ENCODE data around the gene PRODH.
"Not testable (repeated sequence)": the region's sequence is repeated elsewhere in the genome, so short reads cannot be mapped to it uniquely, and the experiment has no call there.

The PRODH gene

DNA sequence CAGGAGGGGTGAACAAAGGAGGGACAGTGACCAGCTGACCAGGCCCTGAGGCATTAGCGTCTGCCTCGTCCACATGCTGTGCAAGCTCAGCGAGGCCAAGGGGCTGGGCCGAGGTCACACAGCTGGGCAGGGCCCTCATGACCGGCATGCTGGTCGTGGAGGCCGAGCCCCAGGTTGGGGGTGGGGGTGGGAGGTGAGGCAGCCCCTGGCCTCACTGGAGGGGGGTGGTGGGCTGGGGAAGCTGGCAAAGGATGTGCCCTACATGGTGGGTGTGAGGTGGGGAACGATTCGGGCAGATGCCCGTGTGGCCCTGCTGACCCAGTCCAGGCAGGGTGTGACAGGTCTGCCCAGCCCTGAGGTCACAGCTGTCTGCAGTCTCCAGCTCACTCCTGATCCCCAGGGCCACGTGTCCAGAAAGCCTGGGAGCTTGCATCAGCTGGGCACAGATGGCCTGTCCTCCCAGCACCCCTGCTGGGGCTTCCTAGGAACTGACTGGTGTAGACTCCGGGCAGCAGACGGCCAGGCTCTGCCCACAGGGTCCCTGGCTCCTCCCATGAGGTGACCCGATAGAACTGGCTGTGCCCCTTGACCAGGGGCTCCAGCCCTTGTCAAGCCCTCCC is 31.4 kb upstream of the PRODH start:
- DNase-seq = not testable (repeated sequence)

DNA sequence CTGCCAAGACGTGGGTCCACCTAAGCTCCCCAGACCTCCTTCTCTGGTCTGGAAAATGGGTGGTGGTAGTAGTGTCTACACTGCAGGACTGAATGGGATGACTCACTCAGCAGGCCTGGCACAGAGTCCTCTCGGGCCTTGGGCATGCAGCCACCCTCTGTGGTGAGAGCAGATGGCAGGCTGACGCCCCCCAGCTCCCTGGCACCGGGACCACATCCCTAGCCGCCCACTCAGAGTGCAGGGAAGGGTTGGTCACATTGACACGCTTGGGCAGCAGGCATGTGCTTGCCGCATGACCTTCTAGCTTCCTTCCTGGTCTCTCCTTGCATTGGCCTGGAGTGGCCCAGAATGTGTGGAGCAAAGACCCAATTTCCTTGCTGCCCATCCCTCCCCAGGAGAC is 30.7 kb upstream of the PRODH start:
- no peak for DNase-seq

DNA sequence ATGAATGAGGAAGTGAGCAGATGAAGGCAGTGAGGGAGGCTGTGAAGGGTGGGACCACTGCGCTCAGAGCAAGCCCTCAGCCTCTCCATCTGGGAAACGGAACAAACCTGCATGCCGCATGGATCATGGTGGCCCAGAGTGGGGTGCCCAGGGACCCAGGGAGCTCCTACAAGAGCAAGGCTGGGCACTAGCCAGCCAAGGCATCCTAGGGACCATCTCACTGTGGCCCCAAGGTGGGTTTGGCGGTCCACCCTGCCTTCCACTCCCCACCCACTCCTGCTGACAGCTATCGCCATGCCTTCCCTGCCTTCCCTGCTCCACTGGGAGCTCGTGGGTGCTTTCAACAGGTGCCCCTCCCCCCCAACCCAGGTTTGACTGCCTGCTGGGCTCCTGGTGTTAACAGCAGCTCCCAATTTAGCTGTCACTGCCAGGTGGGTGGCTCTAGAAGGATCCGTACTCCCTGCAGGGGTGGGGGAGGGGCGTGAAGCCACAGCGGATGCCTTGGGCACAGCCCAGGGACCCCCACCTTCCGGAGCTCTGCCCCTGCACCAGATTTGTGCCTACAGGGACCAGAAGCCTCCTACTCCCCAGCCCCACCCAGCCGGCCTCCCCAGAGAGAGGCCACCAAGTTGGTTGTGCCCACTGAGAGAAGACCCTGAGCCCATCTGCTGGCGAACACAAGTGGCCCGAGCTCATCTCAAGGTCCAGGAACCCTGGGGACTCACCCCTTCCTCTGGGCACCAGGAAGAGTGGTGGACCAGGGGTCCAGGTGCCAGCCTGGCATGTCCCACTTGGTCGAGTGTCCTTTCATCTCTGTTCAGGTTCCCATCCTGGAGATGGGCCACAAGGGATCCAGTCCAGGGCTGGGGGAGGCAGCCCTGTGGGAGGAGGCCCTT is 29.7 kb upstream of the PRODH start:
- DNase-seq = no peak

DNA sequence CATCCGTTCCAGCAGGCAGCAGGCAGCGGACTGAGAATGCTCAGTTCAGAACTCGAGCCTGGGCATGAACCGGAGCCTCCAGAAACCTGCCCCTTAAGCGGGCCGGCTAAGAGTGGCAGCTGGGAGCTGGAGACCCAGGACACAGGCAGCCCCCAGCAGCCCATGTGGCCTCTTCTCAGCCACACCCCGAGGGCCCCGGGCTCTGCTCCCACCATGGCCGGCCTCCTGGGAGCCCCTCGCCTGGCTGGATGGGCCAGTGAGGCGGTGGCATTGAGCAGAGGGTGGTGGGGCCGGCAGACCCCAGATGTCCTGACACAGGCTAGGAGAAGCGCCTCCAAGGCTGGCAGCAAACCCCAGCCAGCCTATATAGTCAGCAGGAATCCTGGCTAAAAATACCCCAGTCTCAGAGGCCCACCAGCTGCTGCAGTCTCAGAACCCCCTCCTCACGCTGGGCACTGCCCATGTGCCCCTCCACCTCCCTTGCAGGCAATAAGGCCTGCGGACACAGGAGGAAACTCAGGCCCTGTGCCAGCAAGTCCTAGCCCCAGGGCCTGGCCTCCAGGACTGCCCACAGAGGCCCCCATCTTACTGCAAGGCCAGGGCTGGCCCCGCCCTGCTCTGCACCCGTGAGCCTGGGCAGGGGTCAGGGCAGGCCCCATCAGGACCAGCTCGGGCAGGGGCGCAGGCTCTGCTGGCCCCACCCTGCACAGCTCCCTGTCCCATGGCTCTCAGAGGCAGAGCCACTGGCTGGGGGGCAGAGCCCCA is 28.6 kb upstream of the PRODH start:
- DNase-seq = not testable (repeated sequence)

DNA sequence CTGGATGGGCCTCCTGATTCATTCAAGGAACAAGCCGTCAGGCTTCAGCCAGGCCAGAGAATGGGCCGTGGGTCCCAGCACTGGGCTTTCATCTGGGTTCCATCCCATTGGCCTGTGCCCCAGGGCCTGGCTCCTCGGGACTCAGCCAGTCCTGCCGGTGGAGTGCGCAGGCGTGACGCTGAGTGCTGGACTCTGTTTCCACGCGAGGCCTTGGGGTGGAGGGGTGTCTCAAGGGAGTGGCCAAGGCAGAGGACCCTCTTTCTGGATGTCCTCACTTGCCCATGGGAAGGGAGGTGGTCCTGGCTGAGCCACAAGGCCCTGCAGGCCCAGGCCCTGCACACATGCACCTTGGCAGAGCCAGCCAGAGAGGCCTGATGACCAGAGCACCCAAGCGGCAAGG is 28.0 kb upstream of the PRODH start:
- DNase-seq = not testable (repeated sequence)

DNA sequence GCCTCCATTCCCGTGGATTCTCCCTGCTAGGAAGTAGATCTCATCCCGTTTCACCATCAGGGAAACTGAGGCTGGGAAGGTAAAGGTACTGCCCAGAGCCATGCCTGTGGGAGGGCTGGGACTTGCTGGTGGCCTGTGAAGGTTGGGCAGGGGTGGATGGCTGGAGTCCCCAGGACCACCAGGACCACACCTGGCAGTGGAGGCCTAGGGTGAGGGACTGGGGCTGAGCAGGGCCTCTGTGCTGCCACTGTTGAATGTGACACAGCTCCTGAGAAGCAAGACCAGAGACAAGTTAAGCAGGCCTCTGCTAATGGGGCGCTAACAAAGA is 26.2 kb upstream of the PRODH start:
- DNase-seq = no peak

DNA sequence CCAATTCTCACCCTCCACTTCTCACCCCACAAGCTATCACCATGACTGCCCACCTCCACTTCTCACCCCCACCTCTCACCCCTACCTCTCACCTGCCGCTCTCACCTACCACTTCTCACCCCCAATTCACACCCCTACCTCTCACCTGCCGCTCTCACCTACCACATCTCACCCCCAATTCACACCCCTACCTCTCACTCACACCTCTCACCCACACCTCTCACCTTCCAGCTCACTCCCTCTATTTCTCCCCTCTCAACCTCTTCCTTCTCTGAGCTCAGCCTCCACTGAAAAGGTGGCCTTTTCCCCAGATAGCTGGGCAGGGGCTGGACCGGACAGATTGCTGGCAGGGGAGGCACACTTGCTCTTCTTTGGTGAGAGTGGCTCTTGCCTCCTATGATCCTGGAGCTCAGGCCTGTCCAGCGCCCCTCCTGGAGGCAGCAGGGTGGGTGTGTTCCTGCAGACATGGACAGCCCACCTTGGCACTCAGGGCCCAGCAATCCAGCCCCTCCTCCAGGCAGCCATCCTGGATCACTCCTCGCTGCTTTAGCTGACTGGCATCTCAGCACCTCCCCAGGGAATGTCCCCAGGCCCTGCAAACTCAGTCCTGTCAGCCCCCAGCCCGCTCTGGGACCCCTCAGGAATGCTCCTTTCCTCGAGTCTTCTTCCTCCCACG is 25.7 kb upstream of the PRODH start:
- not testable (repeated sequence) for DNase-seq

DNA sequence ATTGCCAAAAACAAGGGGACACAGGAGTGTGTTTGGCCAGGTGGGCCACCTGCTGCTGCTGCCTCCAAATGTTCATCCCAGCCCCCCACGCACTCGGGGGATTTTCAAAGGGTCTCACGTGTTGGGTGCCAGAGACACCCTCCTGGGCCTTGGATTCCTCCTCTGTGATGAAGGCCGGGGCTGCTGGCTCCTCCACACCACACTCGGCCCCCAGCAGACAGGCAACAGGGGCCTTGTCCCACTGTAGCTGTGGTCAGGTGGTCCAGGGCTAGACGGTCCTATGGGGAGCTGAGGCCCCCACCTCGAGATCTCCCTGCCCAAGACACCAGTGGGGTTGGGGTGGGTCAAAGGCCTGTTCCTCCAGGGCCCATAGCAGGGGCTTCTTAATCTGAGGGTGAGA is 25.1 kb upstream of the PRODH start:
- DNase-seq = not testable (repeated sequence)

DNA sequence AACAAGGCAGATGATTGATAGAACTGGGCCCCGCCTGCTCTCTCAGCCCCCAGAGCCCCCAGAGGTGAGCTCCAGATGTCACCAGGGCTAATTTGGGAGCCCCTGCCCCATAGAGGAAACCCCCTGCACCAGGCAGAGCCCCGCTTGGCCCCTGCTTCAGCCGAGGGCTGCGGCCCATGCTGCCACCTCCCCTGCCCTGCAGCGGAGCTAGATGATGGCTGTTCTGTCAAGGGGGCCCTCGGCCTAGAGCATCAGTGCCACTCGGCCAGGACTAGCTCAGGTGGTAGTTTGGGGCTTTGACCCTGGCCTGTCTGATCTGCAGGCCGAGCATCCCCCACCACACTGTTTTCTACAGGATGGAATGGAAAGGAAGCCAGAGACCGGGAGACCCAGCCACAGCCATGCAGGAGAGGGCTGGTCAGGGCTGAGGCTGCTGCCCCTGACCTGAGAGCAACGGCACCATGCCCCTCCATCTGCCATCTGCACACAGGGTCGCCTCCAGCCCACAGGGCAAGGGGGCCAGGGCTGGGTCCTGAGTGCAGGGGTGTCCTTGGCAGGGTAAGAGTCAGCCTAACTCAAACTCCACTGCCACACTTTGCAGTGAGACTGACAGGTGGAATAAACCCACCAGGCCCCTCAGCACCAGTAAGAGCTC is 24.2 kb upstream of the PRODH start:
- DNase-seq = not testable (repeated sequence)

DNA sequence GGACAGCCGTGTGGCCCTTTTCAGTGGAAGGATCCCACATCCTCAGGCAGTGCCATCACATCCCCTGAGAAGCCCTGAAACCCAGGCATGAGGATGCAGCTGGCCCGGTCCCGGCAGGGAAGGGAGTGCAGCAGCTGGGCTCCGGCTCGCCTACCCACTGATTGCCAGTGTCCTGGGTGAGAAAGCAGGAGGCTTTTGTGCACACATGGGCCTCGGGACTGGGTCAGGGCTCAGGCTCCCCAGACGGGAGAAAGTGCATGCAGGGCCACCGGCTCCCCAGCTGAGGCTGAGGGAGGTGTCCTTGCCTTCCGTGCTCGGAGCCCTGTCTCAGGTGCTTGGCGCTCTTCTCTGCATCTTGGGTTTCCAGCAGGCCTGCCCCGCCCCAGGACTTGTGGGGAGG is 23.6 kb upstream of the PRODH start:
- DNase-seq = not testable (repeated sequence)

DNA sequence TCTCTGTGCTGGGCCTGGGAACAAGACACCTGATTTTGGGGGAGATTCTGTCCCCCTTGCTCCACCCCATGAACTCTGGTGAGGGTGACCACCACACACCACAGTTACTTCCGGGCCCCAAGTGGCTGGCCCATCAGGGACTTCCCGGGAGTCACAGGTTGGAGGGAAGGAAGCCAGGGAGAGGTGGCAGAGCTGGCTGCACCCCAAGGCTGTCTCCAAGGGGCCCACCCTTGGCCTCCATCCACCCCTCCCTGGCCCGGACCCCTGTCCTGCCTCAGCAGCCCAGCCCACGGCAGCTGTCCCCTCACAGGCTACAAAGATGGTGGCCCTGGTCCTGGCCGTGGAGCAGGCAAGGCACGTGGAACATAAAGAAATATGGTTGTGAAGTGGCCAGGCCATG is 23.2 kb upstream of the PRODH start:
- DNase-seq = not testable (repeated sequence)

DNA sequence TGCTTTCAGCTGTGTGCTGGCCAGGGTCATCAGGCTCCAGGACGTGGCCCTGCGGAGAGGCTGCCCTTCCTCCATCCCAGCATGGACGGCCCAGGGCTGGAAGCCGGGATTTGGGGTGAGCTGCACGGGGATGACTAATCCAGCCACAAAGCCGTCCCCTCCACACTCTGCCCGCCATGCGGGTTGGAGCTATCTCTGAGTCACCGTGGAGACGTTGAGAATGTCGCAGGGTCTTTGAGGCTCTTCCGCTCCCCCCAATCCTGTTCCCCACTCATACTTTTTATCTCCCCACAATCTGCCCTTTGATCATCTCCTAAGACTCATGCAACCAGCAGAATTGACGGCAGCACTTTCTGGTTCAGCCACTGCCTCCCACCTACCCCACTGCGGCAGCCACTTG is 22.6 kb upstream of the PRODH start:
- not testable (repeated sequence) for DNase-seq

DNA sequence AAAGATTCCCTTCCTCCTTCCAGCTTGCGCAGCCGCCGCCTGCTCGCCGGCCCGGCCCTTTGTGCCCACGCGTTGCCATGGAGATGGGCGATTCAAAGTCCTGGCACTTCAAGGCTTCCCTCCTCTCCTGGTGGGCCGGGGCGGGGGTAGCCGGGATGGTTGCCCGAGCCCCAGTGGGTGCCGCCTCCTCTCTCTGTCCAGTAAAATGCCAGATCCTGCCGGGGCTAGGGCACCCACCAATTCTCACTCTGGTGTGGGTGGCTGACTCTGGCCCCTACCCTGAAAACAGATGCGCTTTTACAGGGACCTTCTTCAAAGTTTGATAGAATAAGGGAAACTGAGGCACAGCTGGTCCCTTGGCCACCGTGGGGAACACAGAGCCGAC is 22.2 kb upstream of the PRODH start:
- not testable (repeated sequence) for DNase-seq

DNA sequence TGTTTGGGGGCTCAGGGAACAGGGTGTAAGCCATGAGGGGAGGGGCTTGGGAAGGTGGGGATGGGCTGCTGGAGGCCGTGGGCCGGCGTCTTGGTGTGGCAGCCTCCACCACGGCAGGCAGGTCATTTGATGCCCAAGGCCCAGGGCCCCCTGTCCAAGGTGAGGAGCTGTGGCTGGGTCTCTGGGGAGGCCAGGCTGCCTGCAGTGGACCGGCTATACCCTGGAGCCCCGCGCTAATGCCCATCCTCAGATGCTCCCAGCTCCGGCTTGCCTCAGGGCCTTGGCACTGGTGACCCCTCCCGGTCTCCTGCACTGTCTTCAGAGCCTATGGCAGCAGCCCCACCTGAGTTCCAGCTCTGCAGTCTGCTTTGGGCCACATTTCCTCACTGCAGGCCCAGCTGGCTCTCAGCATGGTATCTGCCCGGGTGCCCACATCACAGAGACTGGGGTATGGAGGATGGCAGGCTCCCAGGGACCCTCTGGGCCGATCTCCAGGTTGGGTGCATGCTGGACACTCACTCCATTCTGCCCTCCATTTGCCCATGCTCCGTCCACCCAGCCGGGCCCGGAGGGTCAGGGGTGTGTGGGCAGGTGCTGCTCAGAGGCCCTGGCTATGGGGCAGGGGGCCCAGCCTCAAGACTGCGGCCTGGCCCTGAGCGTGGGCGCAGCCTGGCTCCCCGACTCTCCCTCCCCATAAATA is 21.7 kb upstream of the PRODH start:
- not testable (repeated sequence) for DNase-seq

DNA sequence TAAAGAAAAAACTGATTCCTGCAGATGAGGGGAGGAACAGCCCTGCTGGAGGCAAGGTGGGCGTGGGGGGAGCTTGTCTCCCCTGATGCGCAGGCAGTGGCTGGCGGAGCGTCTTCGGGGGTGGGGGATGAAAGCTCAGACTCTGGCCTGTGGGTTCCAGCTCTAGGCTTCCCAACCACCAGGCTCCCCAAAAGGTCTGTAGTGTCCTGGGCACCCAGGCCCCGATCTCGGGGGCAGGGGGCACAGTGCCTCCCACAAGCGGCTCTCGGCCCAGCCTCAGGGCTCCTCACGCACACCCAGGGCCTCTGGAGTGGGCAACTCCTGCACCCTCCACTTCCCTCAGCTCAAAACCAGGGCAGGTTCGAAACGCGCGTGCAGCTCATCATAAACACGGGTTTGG is 20.9 kb upstream of the PRODH start:
- not testable (repeated sequence) for DNase-seq

DNA sequence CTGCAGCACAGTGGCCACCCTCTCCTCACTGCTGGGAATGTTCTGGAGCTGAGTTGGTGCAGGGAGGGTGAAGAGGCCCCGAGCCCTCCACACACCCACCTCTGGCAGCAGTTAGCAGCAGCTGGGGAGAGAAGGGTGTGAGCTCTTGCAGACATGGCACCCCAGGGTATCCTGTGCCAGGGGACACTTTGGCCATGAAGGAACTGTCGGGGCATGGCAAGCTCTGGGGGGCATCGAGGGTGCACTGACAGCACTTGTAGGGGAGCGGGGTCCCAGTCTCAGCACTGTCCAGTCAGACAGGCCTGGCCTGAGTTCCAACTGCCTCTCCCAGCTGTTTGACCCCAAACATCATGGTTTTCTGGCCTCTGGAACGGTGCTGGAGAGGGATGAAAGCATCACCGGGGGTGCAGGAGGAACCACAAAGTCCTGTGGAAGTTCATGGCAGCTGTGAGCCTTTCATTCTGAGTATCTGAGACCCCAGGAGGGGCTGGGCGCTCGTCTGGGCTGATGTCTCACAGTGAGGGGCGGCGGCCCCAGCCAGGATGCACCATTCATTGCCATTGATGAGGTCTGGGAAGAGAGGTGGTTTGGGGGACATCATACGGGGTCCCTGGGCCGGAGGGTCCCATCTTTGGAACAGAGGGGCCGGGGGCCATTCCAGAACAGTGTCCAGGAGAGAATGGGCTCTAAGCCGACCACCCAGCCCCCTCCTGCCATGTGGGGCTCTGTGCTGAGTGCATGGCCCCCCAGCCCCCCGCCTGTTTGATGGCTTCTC is 20.2 kb upstream of the PRODH start:
- not testable (repeated sequence) for DNase-seq

DNA sequence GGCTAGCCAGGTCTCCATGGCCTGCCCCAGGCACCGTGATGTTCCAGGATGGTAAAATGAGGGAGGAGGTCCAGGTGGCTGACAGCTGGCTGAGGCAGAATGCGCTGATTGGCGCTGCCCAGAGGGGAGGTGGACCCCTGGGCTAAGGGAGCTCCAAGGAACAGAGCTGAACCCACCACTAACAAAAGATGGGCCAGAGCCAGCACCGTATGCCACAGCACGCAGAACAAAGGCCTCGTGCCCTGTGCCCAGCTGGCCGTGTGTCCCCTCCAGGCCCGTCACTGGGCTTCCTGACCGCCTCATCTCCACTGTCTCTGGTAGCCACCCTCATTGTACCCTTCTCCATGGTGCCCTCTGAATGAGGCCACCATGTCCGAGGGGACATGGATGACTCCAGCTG is 19.6 kb upstream of the PRODH start:
- DNase-seq = no peak

DNA sequence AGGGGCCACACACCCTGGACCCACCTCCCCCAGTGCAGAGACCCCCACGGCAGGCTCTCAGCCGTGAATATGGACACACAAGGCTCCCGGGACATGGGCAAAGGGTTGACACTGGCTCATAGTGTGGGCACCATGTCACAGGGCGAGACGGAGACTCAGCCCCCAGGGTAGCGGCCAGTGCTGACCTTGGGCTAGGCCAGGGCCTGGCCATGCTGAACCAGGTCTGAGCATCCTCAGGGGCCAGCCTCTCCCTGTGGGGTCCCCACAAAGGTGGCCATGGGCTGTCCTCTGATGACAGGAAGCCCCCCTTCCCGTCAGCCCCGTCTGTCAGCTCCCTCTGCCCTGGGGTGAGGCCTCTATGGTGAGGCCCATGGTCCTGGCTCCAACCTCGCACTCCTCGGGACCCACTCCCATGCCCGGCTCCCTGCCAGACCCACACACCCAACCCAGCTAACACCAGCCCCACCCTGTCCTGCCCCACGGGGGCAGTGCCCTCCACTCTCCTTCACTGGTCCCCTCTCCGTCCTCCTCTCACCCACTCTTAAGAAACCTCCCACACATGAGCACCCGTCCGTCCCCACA is 19.0 kb upstream of the PRODH start:
- no peak for DNase-seq

DNA sequence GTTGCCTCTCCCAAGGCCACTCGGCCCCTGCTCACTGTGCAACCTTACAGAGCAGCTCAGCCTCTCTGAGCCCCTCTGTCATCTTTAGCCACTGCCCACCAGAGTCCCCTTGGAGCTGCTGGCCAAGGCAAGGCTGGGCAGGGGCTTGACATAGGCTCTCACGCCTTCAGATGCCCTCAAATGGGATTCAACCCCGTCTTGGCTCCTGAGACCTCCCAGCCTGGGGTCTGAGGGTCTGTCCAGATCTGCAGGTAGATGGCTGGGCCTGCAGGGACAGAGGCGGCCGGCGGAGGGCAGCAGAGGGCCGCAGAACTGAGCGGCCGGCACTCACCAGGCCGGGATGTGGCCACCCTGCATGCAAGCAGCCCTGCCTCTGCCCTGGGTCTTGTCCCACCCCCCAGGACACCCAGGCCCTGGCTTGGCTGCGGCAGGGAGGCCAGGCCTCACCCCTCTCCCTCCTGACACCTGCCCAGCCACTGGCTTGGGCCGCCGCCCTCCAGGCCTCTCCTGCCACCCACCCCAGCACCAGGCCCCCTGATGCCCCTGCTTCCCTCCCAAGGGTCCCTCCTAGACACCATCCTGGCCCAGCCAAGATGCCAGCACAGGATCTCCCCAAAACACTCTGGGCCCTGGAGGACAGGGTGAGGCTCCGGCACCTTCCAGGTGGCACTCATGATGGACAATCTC is 18.4 kb upstream of the PRODH start:
- DNase-seq = peak; percentile 54

DNA sequence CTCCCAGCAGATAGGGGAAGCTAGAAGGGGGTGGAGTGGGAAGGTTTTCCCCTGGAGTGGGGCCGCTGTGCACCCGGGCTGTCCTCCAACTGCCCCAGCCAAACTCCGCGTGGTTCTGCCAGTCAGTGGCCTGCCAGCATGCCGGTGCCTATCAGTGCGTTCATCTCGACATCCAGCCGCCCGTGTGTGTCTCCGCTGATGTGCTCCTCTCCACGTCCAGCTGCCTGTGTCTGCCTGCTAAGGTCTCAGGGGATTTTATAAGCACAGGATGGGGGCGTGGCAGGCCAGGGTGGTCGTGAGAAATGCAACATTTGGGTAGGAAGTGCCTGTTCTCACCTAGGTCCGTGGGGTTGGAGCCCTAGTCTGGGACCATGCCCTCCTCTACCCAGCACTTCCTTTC is 17.0 kb upstream of the PRODH start:
- DNase-seq = not testable (repeated sequence)

All from CD4-positive, alpha-beta T cell treated with Interleukin-17A for 1 hour (primary cell).